ENCODE results near the gene SASS6.

The SASS6 gene

DNA sequence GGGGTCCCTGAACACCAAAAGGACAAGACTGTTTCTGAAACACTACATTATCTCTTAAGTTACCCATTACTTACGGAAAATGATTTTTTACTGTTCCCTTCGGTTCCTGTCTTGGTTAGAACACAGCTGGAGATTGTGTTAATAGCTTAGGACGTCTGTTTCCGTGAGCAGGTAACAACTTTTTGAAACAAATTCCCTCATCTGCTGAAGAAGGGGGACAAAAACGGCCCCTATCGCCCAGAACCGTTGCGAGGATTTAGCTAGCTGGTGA lies 95.1 kb downstream of the SASS6 start:
- Histone ChIP-seq H3K4me1 (ENCODE audit: control insufficient read depth, insufficient read depth, low read length) (peaks cover 10% of the 10 kb centered on the region), H3K36me3 (ENCODE audit: control insufficient read depth, insufficient read depth, low read length) (no peaks in the 10 kb centered on the region), H3K9ac (ENCODE audit: low read length) (peak overlapping the region; percentile 26), H3K27ac (ENCODE audit: low read depth, low read length) (peak overlapping the region; percentile 90), H3K27me3 (ENCODE audit: control insufficient read depth, insufficient read depth, low read length) (no peaks in the 10 kb centered on the region), H3K4me3 (ENCODE audit: low read length) (peak overlapping the region; percentile 84)

DNA sequence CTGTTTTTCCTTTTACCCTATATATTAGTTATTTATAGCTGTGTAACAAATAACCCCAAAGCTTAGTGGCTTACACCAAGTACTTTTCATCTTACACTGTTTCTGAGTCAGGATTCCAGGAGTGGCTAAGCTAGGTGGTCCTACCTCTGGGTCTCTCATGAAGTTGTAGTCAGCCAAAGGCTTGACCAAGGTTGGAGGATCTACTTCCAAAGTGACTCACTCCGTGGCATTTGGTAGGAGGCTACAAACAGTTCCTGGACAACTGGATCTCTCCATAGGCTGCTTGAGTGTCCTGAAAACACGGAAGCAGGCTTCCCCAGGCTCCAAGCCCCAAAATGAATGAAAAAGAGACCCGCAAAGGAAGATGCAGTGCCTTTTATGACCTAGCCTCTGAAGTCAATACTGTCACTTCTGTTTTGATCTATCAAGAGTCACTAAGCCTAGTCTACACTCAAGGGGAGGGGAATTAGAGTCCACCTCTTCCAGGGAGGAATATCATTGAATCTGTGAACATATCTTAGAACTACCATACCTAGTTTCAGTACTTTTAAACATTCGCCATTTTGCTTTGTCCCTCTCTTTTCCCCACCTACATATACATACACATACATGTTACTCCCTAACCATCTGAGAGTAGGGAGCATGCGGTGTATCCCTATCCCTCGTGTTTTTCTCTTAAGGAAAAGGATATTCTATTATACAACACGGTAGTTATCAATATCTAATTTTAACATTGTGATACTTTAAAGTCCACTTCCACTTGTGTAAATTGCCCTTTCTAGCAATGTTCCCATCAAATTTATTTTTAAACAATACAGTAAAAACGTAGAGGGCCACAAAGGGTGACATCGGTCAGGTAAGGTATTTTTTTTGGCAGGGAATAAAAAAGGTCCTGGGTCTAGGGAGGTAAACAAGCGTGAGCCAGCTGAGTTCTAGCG lies 95.7 kb downstream of the SASS6 start:
- peak overlapping the region; percentile 90 for H3K27ac ChIP-seq (ENCODE audit: low read depth, low read length)
- no peaks in the 10 kb centered on the region for H3K36me3 ChIP-seq (ENCODE audit: control insufficient read depth, insufficient read depth, low read length)
- no peaks in the 10 kb centered on the region for H3K27me3 ChIP-seq (ENCODE audit: control insufficient read depth, insufficient read depth, low read length)
- H3K4me1 ChIP-seq (ENCODE audit: control insufficient read depth, insufficient read depth, low read length): peaks cover 10% of the 10 kb centered on the region
- H3K4me3 ChIP-seq (ENCODE audit: low read length): peak overlapping the region; percentile 84
- peak overlapping the region; percentile 26 for H3K9ac ChIP-seq (ENCODE audit: low read length)

DNA sequence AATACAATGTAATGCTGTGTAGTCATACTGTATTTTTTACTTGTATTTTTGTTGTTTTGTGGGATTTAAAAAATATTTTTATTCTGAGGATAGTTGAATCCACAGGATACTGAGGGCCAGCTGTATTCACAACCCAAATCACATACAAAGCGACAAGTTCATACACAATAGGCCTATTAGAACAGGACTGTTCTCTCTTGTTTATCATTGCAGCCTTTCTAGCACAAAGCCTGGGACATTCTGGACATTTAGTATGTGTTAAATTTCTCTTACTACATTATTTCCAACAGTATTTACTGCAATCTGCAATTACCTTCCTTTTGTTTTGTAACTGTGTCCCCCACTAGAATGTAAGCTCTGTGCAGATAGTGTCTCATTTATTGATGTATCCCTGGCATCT lies 97.5 kb downstream of the SASS6 start:
- H3K27me3 ChIP-seq (ENCODE audit: control insufficient read depth, insufficient read depth, low read length): no peaks in the 10 kb centered on the region
- peaks cover 8% of the 10 kb centered on the region for H3K4me1 ChIP-seq (ENCODE audit: control insufficient read depth, insufficient read depth, low read length)
- H3K27ac ChIP-seq (ENCODE audit: low read depth, low read length): no peak overlapping the region
- H3K9ac ChIP-seq (ENCODE audit: low read length): no peak overlapping the region
- H3K36me3 ChIP-seq (ENCODE audit: control insufficient read depth, insufficient read depth, low read length): no peaks in the 10 kb centered on the region
- H3K4me3 ChIP-seq (ENCODE audit: low read length): no peak overlapping the region

DNA sequence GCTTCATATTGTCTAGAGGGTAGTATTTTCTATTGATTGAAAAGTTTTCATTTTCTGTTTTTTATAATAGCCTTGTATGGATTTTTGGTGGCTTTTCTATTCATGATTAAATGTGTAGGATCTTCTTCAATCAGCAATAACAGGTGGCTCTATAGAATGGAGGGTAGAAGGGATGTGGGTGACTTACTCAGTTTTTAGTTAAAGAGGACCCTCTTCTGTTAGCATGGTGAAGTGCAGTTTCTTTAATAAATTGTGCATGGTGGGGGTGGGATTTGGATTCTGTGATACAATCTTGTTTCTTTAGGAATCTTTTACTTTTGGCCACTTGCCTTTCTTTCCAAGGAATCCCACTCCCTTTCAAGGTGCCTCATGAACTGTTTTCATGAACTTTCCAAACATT lies 98.3 kb downstream of the SASS6 start:
- Histone ChIP-seq H3K9ac (ENCODE audit: low read length) (no peak overlapping the region), H3K27me3 (ENCODE audit: control insufficient read depth, insufficient read depth, low read length) (no peaks in the 10 kb centered on the region), H3K4me1 (ENCODE audit: control insufficient read depth, insufficient read depth, low read length) (peaks cover 4% of the 10 kb centered on the region), H3K4me3 (ENCODE audit: low read length) (no peak overlapping the region), H3K27ac (ENCODE audit: low read depth, low read length) (no peak overlapping the region), H3K36me3 (ENCODE audit: control insufficient read depth, insufficient read depth, low read length) (no peaks in the 10 kb centered on the region)
